ENCODE measurements around the gene RBP2.

RBP2 gene

GRCh38 chr3:139444446-139444845, 31.9 kb downstream of the RBP2 start:
- Mint-ChIP-seq H3K27me3 (no peaks in the 10 kb centered on the region), H3K4me1 (no peaks in the 10 kb centered on the region), H3K27ac (no peak overlapping the region), H3K9me3 (no peaks in the 10 kb centered on the region), H3K4me3 (no peak overlapping the region), H3K36me3 (peaks cover 3% of the 10 kb centered on the region)
- no peak for DNase-seq (ENCODE audit: low spot score in 2 of 2)
- ATAC-seq (ENCODE audit: low read depth), result no peak

GRCh38 chr3:139443186-139443585, 33.1 kb downstream of the RBP2 start:
- DNase-seq (ENCODE audit: low spot score in 2 of 2), result no peak
- ATAC-seq (ENCODE audit: low read depth), result no peak
- Mint-ChIP-seq H3K9me3 (no peaks in the 10 kb centered on the region), H3K4me1 (no peaks in the 10 kb centered on the region), H3K27ac (no peak overlapping the region), H3K36me3 (peaks cover 3% of the 10 kb centered on the region), H3K4me3 (no peak overlapping the region), H3K27me3 (no peaks in the 10 kb centered on the region)

- Mint-ChIP-seq H3K4me3 (no peak overlapping the region), H3K27ac (no peak overlapping the region), H3K36me3 (peaks cover 7% of the 10 kb centered on the region), H3K9me3 (no peaks in the 10 kb centered on the region), H3K27me3 (no peaks in the 10 kb centered on the region), H3K4me1 (no peaks in the 10 kb centered on the region)
- DNase-seq (ENCODE audit: low spot score in 2 of 2) (no peak), ATAC-seq (ENCODE audit: low read depth) (no peak)
Observed at GRCh38 chr3:139441656-139442055, 34.7 kb downstream of the RBP2 start.

GRCh38 chr3:139440639-139441556, 35.4 kb downstream of the RBP2 start:
- Mint-ChIP-seq H3K27me3 (no peaks in the 10 kb centered on the region), H3K27ac (no peak overlapping the region), H3K36me3 (peaks cover 12% of the 10 kb centered on the region), H3K4me3 (no peak overlapping the region), H3K4me1 (no peaks in the 10 kb centered on the region), H3K9me3 (no peaks in the 10 kb centered on the region)
- ATAC-seq (ENCODE audit: low read depth) (no peak), DNase-seq (ENCODE audit: low spot score in 2 of 2) (no peak)

- Mint-ChIP-seq H3K27ac (no peak overlapping the region), H3K36me3 (peaks cover 9% of the 10 kb centered on the region), H3K4me1 (no peaks in the 10 kb centered on the region), H3K27me3 (no peaks in the 10 kb centered on the region), H3K9me3 (no peaks in the 10 kb centered on the region), H3K4me3 (no peak overlapping the region)
- no peak for DNase-seq (ENCODE audit: low spot score in 2 of 2)
- ATAC-seq (ENCODE audit: low read depth), result no peak
Observed at GRCh38 chr3:139439278-139439677, 37.0 kb downstream of the RBP2 start.

GRCh38 chr3:139434764-139435307, 41.5 kb downstream of the RBP2 start:
- H3K27ac Mint-ChIP-seq, result no peak overlapping the region
- peaks cover 19% of the 10 kb centered on the region for H3K36me3 Mint-ChIP-seq
- H3K27me3 Mint-ChIP-seq, result no peaks in the 10 kb centered on the region
- no peaks in the 10 kb centered on the region for H3K4me1 Mint-ChIP-seq
- ATAC-seq (ENCODE audit: low read depth), result no peak
- peaks cover 2% of the 10 kb centered on the region for H3K9me3 Mint-ChIP-seq
- no peak overlapping the region for H3K4me3 Mint-ChIP-seq
- no peak for DNase-seq (ENCODE audit: low spot score in 2 of 2)

- no peaks in the 10 kb centered on the region for H3K27me3 Mint-ChIP-seq
- ATAC-seq (ENCODE audit: low read depth) (no peak), DNase-seq (ENCODE audit: low spot score in 2 of 2) (no peak)
- no peak overlapping the region for H3K27ac Mint-ChIP-seq
- H3K4me3 Mint-ChIP-seq, result no peak overlapping the region
- H3K36me3 Mint-ChIP-seq, result peaks cover 21% of the 10 kb centered on the region
- peaks cover 2% of the 10 kb centered on the region for H3K9me3 Mint-ChIP-seq
- no peaks in the 10 kb centered on the region for H3K4me1 Mint-ChIP-seq
Observed at GRCh38 chr3:139434228-139434627, 42.1 kb downstream of the RBP2 start.

- ATAC-seq (ENCODE audit: low read depth) (no peak), DNase-seq (ENCODE audit: low spot score in 2 of 2) (no peak)
- Mint-ChIP-seq H3K27ac (no peak overlapping the region), H3K27me3 (no peaks in the 10 kb centered on the region), H3K4me3 (no peak overlapping the region), H3K36me3 (peaks cover 21% of the 10 kb centered on the region), H3K4me1 (no peaks in the 10 kb centered on the region), H3K9me3 (peaks cover 2% of the 10 kb centered on the region)
Observed at GRCh38 chr3:139433089-139433488, 43.2 kb downstream of the RBP2 start.

- peaks cover 2% of the 10 kb centered on the region for H3K9me3 Mint-ChIP-seq
- ATAC-seq (ENCODE audit: low read depth) (no peak), DNase-seq (ENCODE audit: low spot score in 2 of 2) (no peak)
- peaks cover 12% of the 10 kb centered on the region for H3K36me3 Mint-ChIP-seq
- H3K27me3 Mint-ChIP-seq, result no peaks in the 10 kb centered on the region
- H3K4me1 Mint-ChIP-seq, result peaks cover 4% of the 10 kb centered on the region
- H3K4me3 Mint-ChIP-seq, result no peak overlapping the region
- no peak overlapping the region for H3K27ac Mint-ChIP-seq
Observed at GRCh38 chr3:139430493-139430892, 45.8 kb downstream of the RBP2 start.

- H3K36me3 Mint-ChIP-seq, result peaks cover 24% of the 10 kb centered on the region
Observed at GRCh38 chr3:139427283-139428060, 48.8 kb downstream of the RBP2 start.

GRCh38 chr3:139425745-139426400, 50.4 kb downstream of the RBP2 start:
- no peak overlapping the region for H3K27ac Mint-ChIP-seq
- no peaks in the 10 kb centered on the region for H3K27me3 Mint-ChIP-seq

More at GRCh38 chr3:139427283-139428060, 48.8 kb downstream of the RBP2 start:
- Mint-ChIP-seq H3K27me3 (no peaks in the 10 kb centered on the region), H3K9me3 (peaks cover 2% of the 10 kb centered on the region), H3K27ac (no peak overlapping the region), H3K4me3 (no peak overlapping the region), H3K4me1 (peaks cover 4% of the 10 kb centered on the region)
- ATAC-seq (ENCODE audit: low read depth) (no peak), DNase-seq (ENCODE audit: low spot score in 2 of 2) (peak in 1 of 2 donors; percentile 18)

GRCh38 chr3:139423232-139423631, 53.1 kb downstream of the RBP2 start:
- H3K27me3 Mint-ChIP-seq, result no peaks in the 10 kb centered on the region
- no peak for ATAC-seq (ENCODE audit: low read depth)
- DNase-seq (ENCODE audit: low spot score in 2 of 2), result no peak
- H3K36me3 Mint-ChIP-seq, result peaks cover 17% of the 10 kb centered on the region
- H3K27ac Mint-ChIP-seq, result no peak overlapping the region
- H3K4me3 Mint-ChIP-seq, result no peak overlapping the region
- no peaks in the 10 kb centered on the region for H3K9me3 Mint-ChIP-seq
- peaks cover 4% of the 10 kb centered on the region for H3K4me1 Mint-ChIP-seq

More at GRCh38 chr3:139425745-139426400, 50.4 kb downstream of the RBP2 start:
- DNase-seq (ENCODE audit: low spot score in 2 of 2), result no peak
- H3K9me3 Mint-ChIP-seq, result no peaks in the 10 kb centered on the region
- ATAC-seq (ENCODE audit: low read depth), result no peak
- H3K4me1 Mint-ChIP-seq, result peaks cover 4% of the 10 kb centered on the region
- no peak overlapping the region for H3K4me3 Mint-ChIP-seq
- H3K36me3 Mint-ChIP-seq, result peaks cover 22% of the 10 kb centered on the region

GRCh38 chr3:139421460-139421859, 54.9 kb downstream of the RBP2 start:
- no peak overlapping the region for H3K27ac Mint-ChIP-seq
- ATAC-seq (ENCODE audit: low read depth), result no peak
- no peaks in the 10 kb centered on the region for H3K4me1 Mint-ChIP-seq
- no peak overlapping the region for H3K4me3 Mint-ChIP-seq
- peaks cover 9% of the 10 kb centered on the region for H3K9me3 Mint-ChIP-seq
- H3K27me3 Mint-ChIP-seq, result no peaks in the 10 kb centered on the region
- peaks cover 20% of the 10 kb centered on the region for H3K36me3 Mint-ChIP-seq
- no peak for DNase-seq (ENCODE audit: low spot score in 2 of 2)

- no peak overlapping the region for H3K27ac Mint-ChIP-seq
- no peak for ATAC-seq (ENCODE audit: low read depth)
- no peak for DNase-seq (ENCODE audit: low spot score in 2 of 2)
- no peaks in the 10 kb centered on the region for H3K27me3 Mint-ChIP-seq
- H3K4me1 Mint-ChIP-seq, result no peaks in the 10 kb centered on the region
- peaks cover 12% of the 10 kb centered on the region for H3K9me3 Mint-ChIP-seq
- H3K36me3 Mint-ChIP-seq, result peaks cover 22% of the 10 kb centered on the region
- no peak overlapping the region for H3K4me3 Mint-ChIP-seq
Observed at GRCh38 chr3:139421040-139421439, 55.3 kb downstream of the RBP2 start.
